HS-27A (cell line): ENCODE measurements around the gene LRRC41.
"Not testable (repeated sequence)": the region's sequence is repeated elsewhere in the genome, so short reads cannot be mapped to it uniquely, and the experiment has no call there.

Experiments
- DNase-seq: peaks from one replicate; pipeline ENCODE4 v3.0.0-alpha.2; 2012; ENCODE audit warnings: low read depth, missing footprints

LRRC41 gene

GRCh38 chr1:46284597-46285564, 18.5 kb downstream of the LRRC41 start:
- DNase-seq, result no peak

GRCh38 chr1:46284058-46284457, 19.4 kb downstream of the LRRC41 start:
- no peak for DNase-seq

- no peak for DNase-seq
These were observed 22.4 kb downstream of the LRRC41 start for GRCh38 chr1:46281021-46281420.

GRCh38 chr1:46280092-46280491, 23.3 kb downstream of the LRRC41 start:
- no peak for DNase-seq

GRCh38 chr1:46278807-46279206, 24.6 kb downstream of the LRRC41 start:
- no peak for DNase-seq

- no peak for DNase-seq
These were observed 25.6 kb downstream of the LRRC41 start for GRCh38 chr1:46277658-46278373.

- DNase-seq, result no peak
These were observed 28.4 kb downstream of the LRRC41 start for GRCh38 chr1:46275030-46275337.

GRCh38 chr1:46274225-46275029, 29.0 kb downstream of the LRRC41 start:
- no peak for DNase-seq

GRCh38 chr1:46268578-46268977, 34.8 kb downstream of the LRRC41 start:
- DNase-seq, result no peak

GRCh38 chr1:46263146-46263545, 40.3 kb downstream of the LRRC41 start:
- no peak for DNase-seq

- DNase-seq, result no peak
These were observed 40.9 kb downstream of the LRRC41 start for GRCh38 chr1:46262508-46262907.

- no peak for DNase-seq
These were observed 46.9 kb downstream of the LRRC41 start for GRCh38 chr1:46256523-46256922.

GRCh38 chr1:46254668-46255067, 48.7 kb downstream of the LRRC41 start:
- no peak for DNase-seq

- DNase-seq, result peak; percentile 41
These were observed 55.1 kb downstream of the LRRC41 start for GRCh38 chr1:46248122-46248920.

- DNase-seq, result peak; percentile 98
These were observed 55.8 kb downstream of the LRRC41 start, which contains the start of gene RAD54L for GRCh38 chr1:46247436-46248121. Gene RAD54L (plus strand): TSS chr1:46247763. CDS start chr1:46248406, 643 bp downstream.

- no peak for DNase-seq
These were observed 56.6 kb downstream of the LRRC41 start for GRCh38 chr1:46246548-46247435.

- DNase-seq, result not testable (repeated sequence)
These were observed 57.3 kb downstream of the LRRC41 start for GRCh38 chr1:46246136-46246535.

- DNase-seq, result peak; percentile 2
These were observed 58.6 kb downstream of the LRRC41 start for GRCh38 chr1:46244656-46245371.

GRCh38 chr1:46243831-46244230, 59.6 kb downstream of the LRRC41 start:
- DNase-seq, result not testable (repeated sequence)
